Cardiac muscle cell (in vitro differentiated cells and primary cell): ENCODE results near the gene DGKZ. TPM values are rescaled to one million over a fixed set of nuclear protein-coding genes. Genes with fewer than 3 reads are reported as not detected.

Source experiments
- DNase-seq, 2 donors: peaks; one replicate each; pipeline versions ENCODE4 v3.0.0 to v3.0.0-alpha.2; 2010 to 2017; ENCODE audit warnings: low read depth in 1 of 2, low spot score in 1 of 2
- H3K27ac ChIP-seq: fragments of 200-600 bp; sonication (generic); 2 replicates; pipeline ENCODE4 v1.5.1; 2016
- H3K27me3 ChIP-seq: fragments of 200-600 bp; sonication (generic); 2 replicates; pipeline ENCODE4 v1.6.0; 2016; ENCODE audit warnings: control low read depth
- H3K36me3 ChIP-seq: fragments of 200-600 bp; sonication (generic); 2 replicates; pipeline ENCODE4 v1.5.1; 2016; ENCODE audit warnings: control low read depth
- H3K4me1 ChIP-seq: fragments of 200-600 bp; sonication (generic); 2 replicates; pipeline ENCODE4 v1.8.1; 2017; ENCODE audit warnings: low read depth, mild to moderate bottlenecking, mixed run types
- H3K4me3 ChIP-seq: fragments of 200-600 bp; sonication (generic); 2 replicates; pipeline ENCODE4 v1.5.1; 2016; ENCODE audit warnings: mild to moderate bottlenecking
- H3K9me3 ChIP-seq: fragments of 200-600 bp; sonication (generic); 2 replicates; pipeline ENCODE4 v1.5.1; 2017; ENCODE audit warnings: low read depth, mild to moderate bottlenecking, control low read depth
- CTCF ChIP-seq: IDR thresholded peaks from 2 replicates; pipeline ENCODE4 v1.5.1; 2012; ENCODE audit warnings: low read depth, mild to moderate bottlenecking, low read length
- polyA plus RNA-seq: library from polyadenylated mRNA; unstranded; fragments of >200 nt; fragmentation: Nextera tagmentation; extraction: Ambion mirVana; gene quantifications from 2 replicates; pipeline ENCODE4 v1.2.1, GENCODE V29; 2016
- total RNA-seq: library from RNA; depleted of rRNA; stranded (reverse); fragments of >200 nt; gene quantifications from 2 replicates; pipeline ENCODE4 v1.2.3, GENCODE V29; 2016

DGKZ gene
- total and polyA plus RNA-seq, 2 experiments from 2014 or later, result 48.3 to 81.8 TPM

GRCh38 chr11:46366260-46366659 lies 19.0 kb downstream of the DGKZ start:
- Histone ChIP-seq H3K4me3 (no peak overlapping the region), H3K27me3 (no peaks in the 10 kb centered on the region), H3K36me3 (no peaks in the 10 kb centered on the region), H3K4me1 (peaks cover 32% of the 10 kb centered on the region), H3K9me3 (no peaks in the 10 kb centered on the region), H3K27ac (no peak overlapping the region)
- DNase-seq, result no peak
- TF ChIP-seq CTCF, result no peak

GRCh38 chr11:46366661-46367161 lies 19.4 kb downstream of the DGKZ start:
- DNase-seq, result no peak
- no peak for TF ChIP-seq CTCF
- H3K27me3 ChIP-seq, result no peaks in the 10 kb centered on the region
- peak overlapping the region; percentile 60 for H3K27ac ChIP-seq
- H3K36me3 ChIP-seq, result no peaks in the 10 kb centered on the region
- H3K4me3 ChIP-seq, result no peak overlapping the region
- H3K9me3 ChIP-seq, result no peaks in the 10 kb centered on the region
- H3K4me1 ChIP-seq, result peaks cover 28% of the 10 kb centered on the region

GRCh38 chr11:46367244-46367915 lies 20.1 kb downstream of the DGKZ start:
- Histone ChIP-seq H3K4me1 (peaks cover 22% of the 10 kb centered on the region), H3K27me3 (no peaks in the 10 kb centered on the region), H3K4me3 (no peak overlapping the region), H3K27ac (peak overlapping the region; percentile 60), H3K9me3 (no peaks in the 10 kb centered on the region), H3K36me3 (no peaks in the 10 kb centered on the region)
- peak; percentile 75 for TF ChIP-seq CTCF
- DNase-seq, result peak; percentile 63 to 75

GRCh38 chr11:46367916-46368267 lies 20.6 kb downstream of the DGKZ start:
- Histone ChIP-seq H3K27ac (no peak overlapping the region), H3K4me1 (peaks cover 17% of the 10 kb centered on the region)

GRCh38 chr11:46369458-46370152 lies 22.3 kb downstream of the DGKZ start:
- Histone ChIP-seq H3K27ac (no peak overlapping the region), H3K9me3 (no peaks in the 10 kb centered on the region), H3K4me1 (peaks cover 9% of the 10 kb centered on the region), H3K27me3 (no peaks in the 10 kb centered on the region), H3K4me3 (no peak overlapping the region), H3K36me3 (no peaks in the 10 kb centered on the region)
- TF ChIP-seq CTCF, result peak; percentile 95
- DNase-seq, result peak; percentile 84 to 88

More at GRCh38 chr11:46367916-46368267, 20.6 kb downstream of the DGKZ start:
- Histone ChIP-seq H3K27me3 (no peaks in the 10 kb centered on the region), H3K9me3 (no peaks in the 10 kb centered on the region), H3K4me3 (no peak overlapping the region), H3K36me3 (no peaks in the 10 kb centered on the region)
- no peak for DNase-seq
- no peak for TF ChIP-seq CTCF
